GM20000 (cell line): ENCODE data around the gene BCKDK.

Source experiments
- DNase-seq: peaks from one replicate; pipeline ENCODE4 v3.0.0; 2012; ENCODE audit warnings: low spot score
- CTCF ChIP-seq: IDR thresholded peaks from 2 replicates; pipeline ENCODE4 v1.5.1; 2012; ENCODE audit warnings: mild to moderate bottlenecking, control low read depth; ENCODE audit errors: extremely low read depth, missing control alignments

The BCKDK gene

GRCh38 chr16:31108035-31108793, at the start of gene BCKDK:
BCKDK (plus strand) TSS chr16:31108386; CDS start chr16:31109224, 838 bp downstream.
- peak; percentile 96 for DNase-seq
- TF ChIP-seq CTCF = no peak

- no peak for TF ChIP-seq CTCF
- no peak for DNase-seq
Measured at GRCh38 chr16:31061126-31061812, 46.9 kb upstream of the BCKDK start.

- no peak for DNase-seq
- TF ChIP-seq CTCF = no peak
Measured at GRCh38 chr16:31061813-31062440, 46.3 kb upstream of the BCKDK start.

GRCh38 chr16:31063495-31063842, 44.7 kb upstream of the BCKDK start:
- TF ChIP-seq CTCF = no peak
- no peak for DNase-seq

- TF ChIP-seq CTCF = no peak
- no peak for DNase-seq
Measured at GRCh38 chr16:31063843-31064611, 44.2 kb upstream of the BCKDK start.

- TF ChIP-seq CTCF = no peak
- no peak for DNase-seq
Measured at GRCh38 chr16:31064882-31065461, 43.2 kb upstream of the BCKDK start.
